Glutamatergic neuron (in vitro differentiated cells): ENCODE measurements around the gene HDAC4. TPM values are rescaled to one million over a fixed set of nuclear protein-coding genes. Genes with fewer than 3 reads are reported as not detected.

Experiments
- DNase-seq: peaks from one replicate; pipeline ENCODE4 v3.0.0; 2022
- H3K27ac Mint-ChIP-seq: one replicate; pipeline ENCODE4 v1.8.0; 2020; ENCODE audit warnings: mild to moderate bottlenecking, mixed read lengths, inconsistent platforms; ENCODE audit not compliant: unreplicated experiment
- H3K27me3 Mint-ChIP-seq: one replicate; pipeline ENCODE4 v1.8.0; 2020; ENCODE audit warnings: mild to moderate bottlenecking, moderate library complexity, mixed read lengths, inconsistent platforms; ENCODE audit not compliant: unreplicated experiment
- H3K36me3 Mint-ChIP-seq: one replicate; pipeline ENCODE4 v1.8.0; 2020; ENCODE audit warnings: mild to moderate bottlenecking, mixed read lengths, inconsistent platforms; ENCODE audit not compliant: unreplicated experiment
- H3K4me1 Mint-ChIP-seq: one replicate; pipeline ENCODE4 v1.8.0; 2020; ENCODE audit warnings: mild to moderate bottlenecking, low read depth, mixed read lengths, inconsistent platforms; ENCODE audit not compliant: unreplicated experiment
- H3K4me3 Mint-ChIP-seq: one replicate; pipeline ENCODE4 v1.8.0; 2020; ENCODE audit warnings: mild to moderate bottlenecking, mixed read lengths, inconsistent platforms; ENCODE audit not compliant: unreplicated experiment
- H3K9me3 Mint-ChIP-seq: one replicate; pipeline ENCODE4 v1.8.0; 2020; ENCODE audit warnings: mild to moderate bottlenecking, moderate library complexity, mixed read lengths, inconsistent platforms; ENCODE audit not compliant: unreplicated experiment
- CTCF ChIP-seq: fragments of 200-600 bp; sonication (generic); IDR thresholded peaks from one replicate; pipeline ENCODE4 v1.5.0; 2021; ENCODE audit not compliant: partially characterized antibody, unreplicated experiment
- total RNA-seq: library from RNA; stranded (reverse); fragmentation: NEBNext Ultra II Directional; extraction: Animal tissue kit (Norgen Biotek cat#: 25700); gene quantifications from one replicate; pipeline ENCODE4 v1.2.1, GENCODE V29; 2021; ENCODE audit not compliant: unreplicated experiment

HDAC4 gene
- total RNA-seq, 1 donor from 2014 or later, result 90.6 TPM

GRCh38 chr2:239060676-239061075 is 340.1 kb downstream of the HDAC4 start:
- Mint-ChIP-seq H3K27me3 (peaks cover 8% of the 10 kb centered on the region), H3K4me1 (no peaks in the 10 kb centered on the region), H3K36me3 (peaks cover 4% of the 10 kb centered on the region), H3K27ac (no peak overlapping the region), H3K4me3 (no peak overlapping the region), H3K9me3 (peaks cover 6% of the 10 kb centered on the region)
- TF ChIP-seq CTCF, result no peak
- no peak for DNase-seq

GRCh38 chr2:239059854-239060253 is 341.0 kb downstream of the HDAC4 start:
- peaks cover 8% of the 10 kb centered on the region for H3K36me3 Mint-ChIP-seq
- H3K27ac Mint-ChIP-seq, result no peak overlapping the region
- H3K27me3 Mint-ChIP-seq, result peaks cover 8% of the 10 kb centered on the region
- no peak for DNase-seq
- no peak overlapping the region for H3K4me3 Mint-ChIP-seq
- no peaks in the 10 kb centered on the region for H3K4me1 Mint-ChIP-seq
- peaks cover 9% of the 10 kb centered on the region for H3K9me3 Mint-ChIP-seq
- no peak for TF ChIP-seq CTCF

- no peak overlapping the region for H3K4me3 Mint-ChIP-seq
- no peak for DNase-seq
- peaks cover 11% of the 10 kb centered on the region for H3K36me3 Mint-ChIP-seq
- H3K27me3 Mint-ChIP-seq, result peaks cover 7% of the 10 kb centered on the region
- H3K4me1 Mint-ChIP-seq, result no peaks in the 10 kb centered on the region
- H3K9me3 Mint-ChIP-seq, result peaks cover 9% of the 10 kb centered on the region
- TF ChIP-seq CTCF, result no peak
- no peak overlapping the region for H3K27ac Mint-ChIP-seq
These were observed 342.1 kb downstream of the HDAC4 start for GRCh38 chr2:239058766-239059165.

GRCh38 chr2:239057533-239057932 is 343.3 kb downstream of the HDAC4 start:
- no peak for TF ChIP-seq CTCF
- Mint-ChIP-seq H3K36me3 (peaks cover 11% of the 10 kb centered on the region), H3K4me1 (no peaks in the 10 kb centered on the region), H3K9me3 (peaks cover 9% of the 10 kb centered on the region), H3K27ac (no peak overlapping the region), H3K4me3 (no peak overlapping the region), H3K27me3 (peaks cover 10% of the 10 kb centered on the region)
- DNase-seq, result no peak

GRCh38 chr2:239056611-239057010 is 344.2 kb downstream of the HDAC4 start:
- H3K4me3 Mint-ChIP-seq, result no peak overlapping the region
- peaks cover 8% of the 10 kb centered on the region for H3K9me3 Mint-ChIP-seq
- no peak overlapping the region for H3K27ac Mint-ChIP-seq
- peaks cover 11% of the 10 kb centered on the region for H3K36me3 Mint-ChIP-seq
- H3K27me3 Mint-ChIP-seq, result peaks cover 9% of the 10 kb centered on the region
- no peak for TF ChIP-seq CTCF
- H3K4me1 Mint-ChIP-seq, result no peaks in the 10 kb centered on the region
- DNase-seq, result no peak
